H1 (cell line): Measurements from ENCODE around the gene MTF1. TPM values are rescaled to one million over a fixed set of nuclear protein-coding genes. Genes with fewer than 3 reads are reported as not detected.

Experiments used
- CTCF ChIA-PET: fragments of 300-600 bp; sonication (Branson Sonifier 250); formaldehyde crosslinking; loops from one replicate; lab custom pipeline; 2021; ENCODE audit not compliant: partially characterized antibody; lab: Charles Lee
- POLR2A ChIA-PET: fragments of 300-600 bp; sonication (Branson Sonifier 250); formaldehyde crosslinking; loops from one replicate; lab custom pipeline; 2021; ENCODE audit warnings: inconsistent platforms; ENCODE audit not compliant: partially characterized antibody; lab: Charles Lee
- DNase-seq, 2 experiments: peaks; one replicate each; pipeline versions ENCODE4 v3.0.0 to v3.0.0-alpha.2; 2010 to 2022; ENCODE audit warnings: low spot score in 2 of 2, low read depth in 1 of 2, mixed read lengths in 1 of 2
- FAIRE-seq: peaks from 2 replicates; lab custom pipeline; 2011; peaks lifted over from hg19 to GRCh38; lab: Jason Lieb, UNC
- H2AFZ ChIP-seq: 2 replicates; pipeline ENCODE4 v1.8.1; 2012; ENCODE audit warnings: low read length, inconsistent platforms
- H2AK5ac ChIP-seq: 2 replicates; pipeline ENCODE4 v1.6.1; 2013; ENCODE audit warnings: low read depth, low read length
- H2BK120ac ChIP-seq: replicated peaks from 2 replicates; pipeline ENCODE3; 2013; ENCODE audit warnings: low read depth, low read length, inconsistent platforms
- H2BK12ac ChIP-seq: 2 replicates; pipeline ENCODE4 v1.6.1; 2013; ENCODE audit warnings: low read depth, low read length
- H2BK15ac ChIP-seq: 2 replicates; pipeline ENCODE4 v1.6.1; 2013; ENCODE audit warnings: low read length
- H2BK20ac ChIP-seq: 2 replicates; pipeline ENCODE4 v1.6.1; 2013; ENCODE audit warnings: low read length
- H2BK5ac ChIP-seq: 2 replicates; pipeline ENCODE4 v1.6.1; 2013; ENCODE audit warnings: low read depth, low read length
- H3K14ac ChIP-seq: 2 replicates; pipeline ENCODE4 v1.6.1; 2013; ENCODE audit warnings: inconsistent platforms; ENCODE audit not compliant: insufficient read length
- H3K18ac ChIP-seq: 2 replicates; pipeline ENCODE4 v1.6.1; 2013; ENCODE audit warnings: low read length; ENCODE audit errors: extremely low read depth
- H3K23ac ChIP-seq: 2 replicates; pipeline ENCODE4 v1.6.1; 2013; ENCODE audit warnings: inconsistent platforms; ENCODE audit not compliant: insufficient read length
- H3K23me2 ChIP-seq: 2 replicates; pipeline ENCODE4 v1.6.1; 2013; ENCODE audit warnings: low read depth, low read length
- H3K27ac ChIP-seq: 2 replicates; pipeline ENCODE4 v1.6.1; 2011; ENCODE audit warnings: low read depth, low read length, inconsistent platforms
- H3K27me3 ChIP-seq, 4 experiments: replicated peaks in 1 of 4; 1 replicate in 1 of 4; 2 replicates in 3 of 4; pipeline versions ENCODE4 v1.6.1 to v1.8.1; 2011 to 2013; ENCODE audit warnings: low read length in 3 of 4, mild to moderate bottlenecking in 3 of 4, inconsistent platforms in 2 of 4, mixed read lengths in 2 of 4, moderate library complexity in 1 of 4; ENCODE audit not compliant: control insufficient read depth in 3 of 4, insufficient read depth in 3 of 4; ENCODE audit errors: extremely low read depth in 1 of 4
- H3K36me3 ChIP-seq, 4 experiments: 2 replicates each; pipeline versions ENCODE4 v1.6.1 to v1.8.1; 2011 to 2013; ENCODE audit warnings: mild to moderate bottlenecking in 4 of 4, low read length in 3 of 4, moderate library complexity in 2 of 4, control low read depth in 1 of 4, inconsistent platforms in 1 of 4; ENCODE audit not compliant: insufficient read depth in 4 of 4, control insufficient read depth in 2 of 4
- H3K4ac ChIP-seq: replicated peaks from 2 replicates; pipeline ENCODE3; 2013; ENCODE audit warnings: low read length, low read depth, mixed read lengths, inconsistent platforms; ENCODE audit not compliant: insufficient read length
- H3K4me1 ChIP-seq, 4 experiments: replicated peaks in 1 of 4; 1 replicate in 1 of 4; 2 replicates in 3 of 4; pipeline versions ENCODE4 v1.6.1 to v1.8.1; 2011 to 2013; ENCODE audit warnings: low read length in 3 of 4, inconsistent platforms in 2 of 4, mixed read lengths in 1 of 4; ENCODE audit not compliant: insufficient read depth in 4 of 4, control insufficient read depth in 3 of 4
- H3K4me2 ChIP-seq, 2 experiments: 2 replicates each; pipeline versions ENCODE4 v1.6.1 to v1.8.1; 2011 to 2013; ENCODE audit warnings: low read depth in 2 of 2, low read length in 2 of 2, control low read depth in 1 of 2, inconsistent platforms in 1 of 2, mild to moderate bottlenecking in 1 of 2; ENCODE audit not compliant: insufficient read depth in 1 of 2
- H3K4me3 ChIP-seq, 4 experiments: fragments of 200-600, 300-600 bp in 1 of 4; sonication (generic), shearing (Covaris generic), sonication (Bioruptor Twin) in 1 of 4; 2 replicates each; pipeline versions ENCODE4 v1.5.1 to v1.8.1; 2011 to 2016; ENCODE audit warnings: low read length in 4 of 4, low read depth in 3 of 4, control low read depth in 2 of 4, inconsistent platforms in 2 of 4, mild to moderate bottlenecking in 2 of 4, mixed read lengths in 1 of 4, moderate library complexity in 1 of 4; ENCODE audit not compliant: insufficient read depth in 2 of 4; ENCODE audit errors: extremely low read depth in 1 of 4
- H3K56ac ChIP-seq: replicated peaks from 2 replicates; pipeline ENCODE3; 2013; ENCODE audit warnings: low read depth, mild to moderate bottlenecking, mixed read lengths, low read length, inconsistent platforms; ENCODE audit not compliant: insufficient read length
- H3K79me1 ChIP-seq: 2 replicates; pipeline ENCODE4 v1.6.1; 2013; ENCODE audit warnings: low read depth, low read length, control low read depth
- H3K79me2 ChIP-seq, 2 experiments: 2 replicates each; pipeline versions ENCODE4 v1.6.1 to v1.8.1; 2012 to 2013; ENCODE audit warnings: low read length in 2 of 2, mild to moderate bottlenecking in 2 of 2, inconsistent platforms in 1 of 2; ENCODE audit not compliant: insufficient read depth in 2 of 2, control insufficient read depth in 1 of 2
- H3K9ac ChIP-seq, 4 experiments: replicated peaks in 1 of 4; 1 replicate in 1 of 4; 2 replicates in 3 of 4; pipeline versions ENCODE4 v1.6.1 to v1.8.1; 2011 to 2013; ENCODE audit warnings: low read depth in 3 of 4, low read length in 3 of 4, control low read depth in 2 of 4, mild to moderate bottlenecking in 2 of 4, moderate library complexity in 2 of 4, inconsistent platforms in 1 of 4; ENCODE audit errors: extremely low read depth in 1 of 4
- H3K9me3 ChIP-seq, 2 experiments: 2 replicates each; pipeline versions ENCODE4 v1.6.1 to v1.8.1; 2012 to 2013; ENCODE audit warnings: mild to moderate bottlenecking in 2 of 2, moderate library complexity in 2 of 2, control low read depth in 1 of 2, inconsistent platforms in 1 of 2, low read depth in 1 of 2, low read length in 1 of 2, mixed read lengths in 1 of 2; ENCODE audit not compliant: insufficient read depth in 2 of 2
- H4K20me1 ChIP-seq, 2 experiments: replicated peaks in 1 of 2; 2 replicates each; pipeline versions ENCODE3 to v1.8.1; 2011 to 2013; ENCODE audit warnings: inconsistent platforms in 2 of 2, low read length in 2 of 2, mild to moderate bottlenecking in 1 of 2; ENCODE audit not compliant: insufficient read depth in 2 of 2, control insufficient read depth in 1 of 2
- H4K5ac ChIP-seq: 2 replicates; pipeline ENCODE4 v1.6.1; 2013; ENCODE audit warnings: low read length, low read depth, mixed read lengths, inconsistent platforms; ENCODE audit not compliant: insufficient read length
- H4K8ac ChIP-seq: 2 replicates; pipeline ENCODE4 v1.8.0; 2013; ENCODE audit warnings: mild to moderate bottlenecking, moderate library complexity, low read length, inconsistent platforms; ENCODE audit not compliant: insufficient read depth; ENCODE audit errors: extremely low read depth
- H4K91ac ChIP-seq: replicated peaks from 2 replicates; pipeline ENCODE3; 2013; ENCODE audit warnings: low read length, mixed read lengths, inconsistent platforms; ENCODE audit not compliant: insufficient read length
- BACH1 ChIP-seq: IDR thresholded peaks from 2 replicates; pipeline ENCODE4 v1.6.1; 2012; ENCODE audit warnings: low read length, improper control_type of control experiment
- BRCA1 ChIP-seq: IDR thresholded peaks from 2 replicates; pipeline ENCODE4 v1.6.1; 2012; ENCODE audit warnings: low read depth, low read length, improper control_type of control experiment
- CTCF ChIP-seq, 3 experiments: IDR thresholded peaks; 1 replicate in 2 of 3; 2 replicates in 1 of 3; pipeline versions ENCODE4 v1.5.1 to v1.6.1; 2011; ENCODE audit warnings: low read length in 3 of 3, mild to moderate bottlenecking in 3 of 3, inconsistent platforms in 2 of 3, low read depth in 1 of 3, moderate library complexity in 1 of 3; ENCODE audit not compliant: insufficient read depth in 1 of 3; ENCODE audit errors: control extremely low read depth in 1 of 3
- KDM5A ChIP-seq: fragments of 200-600 bp; IDR thresholded peaks from 2 replicates; pipeline ENCODE4 v1.7.1; 2012; ENCODE audit warnings: mild to moderate bottlenecking, low read length, inconsistent platforms, mixed read lengths
- MAX ChIP-seq: IDR thresholded peaks from 2 replicates; pipeline ENCODE4 v1.6.1; 2012; ENCODE audit warnings: inconsistent platforms
- NRF1 ChIP-seq: IDR thresholded peaks from 2 replicates; pipeline ENCODE4 v1.6.1; 2011; ENCODE audit warnings: mild to moderate bottlenecking, low read depth, low read length, improper control_type of control experiment
- POLR2A ChIP-seq, 2 experiments: IDR thresholded peaks; 1 replicate in 1 of 2; 2 replicates in 1 of 2; pipeline ENCODE4 v1.6.1; 2011; ENCODE audit warnings: low read depth in 2 of 2, low read length in 2 of 2, mild to moderate bottlenecking in 2 of 2; ENCODE audit errors: control extremely low read depth in 1 of 2
- POLR2AphosphoS5 ChIP-seq: IDR thresholded peaks from 2 replicates; pipeline ENCODE4 v1.6.1; 2011; ENCODE audit warnings: low read depth, low read length
- SIRT6 ChIP-seq: IDR thresholded peaks from one replicate; pipeline ENCODE4 v1.7.1; 2012; ENCODE audit warnings: low read length, inconsistent platforms
- SRF ChIP-seq: IDR thresholded peaks from 2 replicates; pipeline ENCODE4 v1.6.1; 2011; ENCODE audit warnings: mild to moderate bottlenecking, low read depth, low read length, moderate library complexity
- WGBS, 2 experiments: shearing (Covaris generic) in 1 of 2; methylation state at CpG; one replicate each; pipeline versions ENCODE4 v1.1.6 to v1.1.7; 2013 to 2015; ENCODE audit warnings: low lambda C conversion rate in 2 of 2, mixed read lengths in 2 of 2, inconsistent platforms in 1 of 2, low coverage in 1 of 2, missing lambda C conversion rate in 1 of 2; ENCODE audit not compliant: insufficient replicate concordance in 2 of 2, insufficient coverage in 1 of 2, insufficient read length in 1 of 2; ENCODE audit errors: extremely low coverage in 1 of 2, missing lambda C conversion rate in 1 of 2; 5-methylcytosine and 5-hydroxymethylcytosine counted together
- polyA plus RNA-seq, 7 experiments: library from polyadenylated mRNA; depleted of rRNA in 3 of 7; stranded (reverse) in 5 of 7; unstranded in 2 of 7; fragments of >200 nt in 5 of 7; fragments of 200-250 nt in 2 of 7; gene quantifications; 1 replicate in 5 of 7; 2 replicates in 1 of 7; 4 replicates in 1 of 7; pipeline versions ENCODE4 v1.2.1 to v1.2.3, GENCODE V29; 2011 to 2013; ENCODE audit warnings: missing spikeins in 2 of 7, mixed read lengths in 2 of 7
- total RNA-seq: library from RNA; stranded (reverse); fragmentation: NEBNext Ultra II Directional; extraction: Animal tissue kit (Norgen Biotek cat#: 25700); gene quantifications from 2 replicates; pipeline ENCODE4 v1.2.1, GENCODE V29; 2021
- TF ChIP-seq, protein P1 (sequence below): IDR thresholded peaks from 2 replicates; pipeline ENCODE4 v1.6.1; 2011; ENCODE audit warnings: low read length, improper control_type of control experiment

MTF1 gene
- total and polyA plus RNA-seq, 2 of the 8 experiments (the other 6 are each of a cell fraction or from before 2014, with no cell fraction given) = 4.0 to 15.5 TPM

GRCh38 chr1:37802439-37802838 is 57.0 kb downstream of the MTF1 start:
- CTCF ChIA-PET = no interaction called here

More at GRCh38 chr1:37802439-37802838, 57.0 kb downstream of the MTF1 start:
- Histone ChIP-seq H3K4me3 (no peak overlapping the region), H3K79me1 (peaks cover 8% of the 10 kb centered on the region), H3K14ac (no peak overlapping the region), H3K23ac (no peak overlapping the region), H3K79me2 (peaks cover 8 to 13% of the 10 kb centered on the region in 2 experiments), H3K9ac (no peak overlapping the region), H4K91ac (no peak overlapping the region), H4K5ac (no peak overlapping the region), H3K36me3 (peaks cover 23 to 56% (median 34%) of the 10 kb centered on the region in 4 experiments), H3K27me3 (no peaks in the 10 kb centered on the region), H4K20me1 (peaks cover 0 to 17% of the 10 kb centered on the region in 2 experiments), H3K4me1 (peaks cover 0 to 7% (median 6%) of the 10 kb centered on the region in 4 experiments; a peak in 3 of 7 replicates), H2BK15ac (no peak overlapping the region), H4K8ac (no peak overlapping the region), H2BK20ac (no peak overlapping the region), H2BK120ac (no peak overlapping the region), H3K27ac (no peak overlapping the region), H3K23me2 (peaks cover 5% of the 10 kb centered on the region; the same call in 1 of the 2 replicates), H3K4me2 (no peak overlapping the region), H2BK12ac (no peak overlapping the region), H2AK5ac (no peak overlapping the region), H2AFZ (no peak overlapping the region), H3K4ac (no peak overlapping the region), H3K18ac (no peak overlapping the region), H2BK5ac (no peak overlapping the region), H3K9me3 (no peaks in the 10 kb centered on the region), H3K56ac (no peak overlapping the region)
- 100% methylated on average over 1 of the region's 1 CpG; no CpG with 5 or more reads in 1 of the 2 experiments for WGBS, 2 experiments
- no peak for TF ChIP-seq KDM5A
- TF ChIP-seq CTCF (IDR thresholded peaks at IDR 0.05; ENCODE audit: control extremely low read depth in 1 of 3, insufficient read depth in 1 of 3, low read depth in 1 of 3, low read length in 3 of 3) = no peak
- peak; percentile 25; the same call in 1 of the 2 replicates for TF ChIP-seq POLR2AphosphoS5
- TF ChIP-seq POLR2A (IDR thresholded peaks at IDR 0.05; ENCODE audit: control extremely low read depth in 1 of 2, low read depth in 2 of 2, low read length in 2 of 2) = 0 out of 3 replicates have a peak, but pooled peaks of 1 of the 2 experiments have one; percentile 17
- no peak for TF ChIP-seq MAX
- TF ChIP-seq SRF = no peak
- TF ChIP-seq, protein P1, sequence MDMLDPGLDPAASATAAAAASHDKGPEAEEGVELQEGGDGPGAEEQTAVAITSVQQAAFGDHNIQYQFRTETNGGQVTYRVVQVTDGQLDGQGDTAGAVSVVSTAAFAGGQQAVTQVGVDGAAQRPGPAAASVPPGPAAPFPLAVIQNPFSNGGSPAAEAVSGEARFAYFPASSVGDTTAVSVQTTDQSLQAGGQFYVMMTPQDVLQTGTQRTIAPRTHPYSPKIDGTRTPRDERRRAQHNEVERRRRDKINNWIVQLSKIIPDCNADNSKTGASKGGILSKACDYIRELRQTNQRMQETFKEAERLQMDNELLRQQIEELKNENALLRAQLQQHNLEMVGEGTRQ = no peak
- no peak for TF ChIP-seq NRF1
- no peak for TF ChIP-seq SIRT6
- TF ChIP-seq BACH1 = no peak
- no peak for TF ChIP-seq BRCA1
- POLR2A ChIA-PET = interaction anchor here (0.7 to 2.4 kb wide), 4 partner anchors 15 to 208 kb away, joined by 3 to 8 read pairs (median 3); partner anchors contain the start of gene MTF1
- FAIRE-seq (no peak), DNase-seq (no peak)
